RWPE1 (cell line): Measurements from ENCODE around the gene GCGR.

Experiments
- CTCF ChIA-PET: fragments of 350-600 bp; sonication (Branson Sonifier 250); formaldehyde crosslinking; extraction: SDS; loops from one replicate; lab custom pipeline; 2021; lab: Yijun Ruan, JAX
- POLR2A ChIA-PET: fragments of 400-600 bp; formaldehyde crosslinking; extraction: SDS; loops from one replicate; lab custom pipeline; 2020; ENCODE audit warnings: antibody characterized with exemption; ENCODE audit not compliant: low non-redundant PET; lab: Yijun Ruan, JAX
- DNase-seq: peaks from one replicate; pipeline ENCODE4 v3.0.0; 2012; ENCODE audit warnings: low spot score
- H3K27ac ChIP-seq: fragments of 450-650 bp; 2 replicates; pipeline ENCODE4 v1.5.1; 2017
- CTCF ChIP-seq: fragments of 450-650 bp; conservative IDR thresholded peaks from 2 replicates; pipeline ENCODE4 v1.5.1; 2017; ENCODE audit warnings: low read depth, mild to moderate bottlenecking

Gene GCGR

GRCh38 chr17:81831563-81831956 is 27.6 kb downstream of the GCGR start:
- ChIA-PET CTCF (no interaction called here), POLR2A (no interaction called here)
- TF ChIP-seq CTCF: no peak
- no peak for DNase-seq
- peak overlapping the region; percentile 92 for H3K27ac ChIP-seq

- POLR2A ChIA-PET: no interaction called here
- H3K27ac ChIP-seq: peak overlapping the region; percentile 92
- CTCF ChIA-PET: no interaction called here
- TF ChIP-seq CTCF: no peak
- no peak for DNase-seq
Observed at GRCh38 chr17:81831957-81832607, 28.1 kb downstream of the GCGR start.

- no peak for DNase-seq
- peak overlapping the region; percentile 92 for H3K27ac ChIP-seq
- ChIA-PET POLR2A (interaction anchor here (1.1 kb wide), 1 partner anchor 9 kb away, joined by 8 read pairs; no protein-coding TSS in a partner anchor), CTCF (interaction anchor here (0.5 to 1.1 kb wide), 2 partner anchors 22 to 149 kb away, joined by 3 read pairs; partner anchors contain the start of gene ARL16)
- no peak for TF ChIP-seq CTCF
Observed at GRCh38 chr17:81832608-81833159, 28.7 kb downstream of the GCGR start.

DNA sequence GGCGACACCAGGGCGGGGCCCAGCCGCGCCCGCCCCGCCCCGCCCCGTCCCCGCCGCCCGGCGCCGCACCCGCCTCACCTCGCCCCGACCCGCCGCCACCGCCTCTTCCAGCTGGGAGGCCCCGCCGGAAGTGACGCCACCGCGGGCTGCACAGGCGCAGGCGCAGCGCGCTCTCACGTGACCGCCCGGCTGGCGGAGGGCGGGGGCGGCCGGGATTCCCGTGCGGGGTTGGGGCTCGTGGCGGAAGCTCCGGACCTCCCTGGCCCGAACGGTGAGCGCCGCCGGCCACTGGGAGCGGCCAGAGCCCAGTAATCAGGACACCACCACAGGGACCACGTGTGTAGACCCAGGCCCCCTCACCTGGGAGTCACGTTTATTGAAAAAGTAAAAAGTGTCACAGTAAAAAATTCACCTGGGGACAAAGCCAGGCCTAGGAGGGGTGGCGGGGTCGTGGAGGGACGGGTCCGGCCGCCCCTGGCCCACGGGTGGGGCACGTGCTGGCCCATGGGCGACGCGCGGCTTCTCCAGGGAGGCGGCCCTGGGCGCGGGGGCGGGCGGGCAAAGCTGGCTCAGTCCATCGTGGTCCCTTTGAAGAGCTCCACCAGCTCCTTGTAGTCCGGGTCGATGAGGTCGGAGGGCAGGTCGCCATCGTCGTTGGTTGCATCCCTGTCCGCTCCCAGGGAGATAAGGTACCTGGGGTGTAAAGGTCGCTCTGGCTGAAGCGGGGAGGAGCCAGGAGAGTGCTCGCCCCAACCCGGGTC is 29.4 kb downstream of the GCGR start, which contains the start of gene MCRIP1:
Gene MCRIP1, minus strand, starts transcription at position 132 of the 761 bp plus-strand sequence. CDS start 8,785 bp downstream, outside the sequence.
- CTCF ChIA-PET: interaction anchor here (0.5 to 1.1 kb wide), 2 partner anchors 22 to 150 kb away, joined by 3 read pairs; partner anchors contain the start of gene ARL16
- H3K27ac ChIP-seq: peak within 1 kb of the TSS; percentile 92
- peak; percentile 95 for DNase-seq
- TF ChIP-seq CTCF: no peak
- POLR2A ChIA-PET: interaction anchor here (0.6 to 1.1 kb wide), 3 partner anchors 8 to 97 kb away, joined by 3 to 8 read pairs (median 3); no protein-coding TSS in a partner anchor

DNA sequence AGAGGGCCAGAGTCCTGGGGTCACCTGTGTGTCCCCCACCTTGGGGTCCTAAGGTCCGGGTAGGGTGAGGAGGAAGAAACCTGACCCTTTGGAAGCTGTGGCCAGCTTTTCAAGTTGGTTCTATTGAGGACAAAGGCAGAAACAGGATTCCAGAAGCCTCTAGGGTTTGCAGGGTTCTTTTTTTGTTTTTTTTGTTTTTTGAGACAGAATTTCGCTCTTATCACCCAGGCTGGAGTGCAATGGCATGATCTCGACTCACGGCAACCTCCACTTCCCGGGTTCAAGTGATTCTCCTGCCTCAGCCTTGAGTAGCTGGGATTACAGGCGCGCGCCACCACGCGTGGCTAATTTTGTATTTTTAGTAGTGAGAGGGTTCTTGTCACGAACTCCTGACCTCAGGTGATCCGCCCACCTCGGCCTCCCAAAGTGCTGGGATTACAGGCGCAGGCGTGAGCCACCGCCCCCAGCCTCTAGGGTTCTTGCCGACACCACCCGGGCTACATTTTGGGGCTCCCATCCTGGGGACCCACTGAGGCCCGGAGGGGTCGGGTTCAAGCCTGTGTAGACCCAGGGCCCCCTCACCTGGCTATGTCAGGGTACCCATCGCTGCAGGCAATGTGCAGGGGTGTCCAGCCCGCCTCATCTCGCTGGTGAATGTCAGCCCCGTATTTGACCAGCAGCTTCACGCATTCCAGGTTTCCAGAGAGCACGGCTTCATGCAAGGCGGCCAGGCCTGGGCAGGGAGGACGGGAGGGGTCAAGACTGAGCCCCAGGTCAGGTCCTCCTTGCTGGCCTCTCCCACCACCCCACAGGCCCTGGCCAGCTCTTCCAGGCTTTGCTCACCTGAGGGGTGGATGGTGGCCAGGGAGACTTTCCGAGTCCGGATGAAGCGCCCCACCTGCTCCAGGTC is 30.2 kb downstream of the GCGR start:
- TF ChIP-seq CTCF: no peak
- ChIA-PET POLR2A (interaction anchor here (0.5 to 0.6 kb wide), 3 partner anchors 9 to 163 kb away, joined by 3 to 4 read pairs (median 4); no protein-coding TSS in a partner anchor), CTCF (interaction anchor here (0.7 to 1.1 kb wide), 2 partner anchors 21 to 39 kb away, joined by 3 read pairs; no protein-coding TSS in a partner anchor)
- DNase-seq: no peak
- peak overlapping the region; percentile 92 for H3K27ac ChIP-seq
